Esophagus muscularis mucosa (tissue), 4 donors: ENCODE measurements around the gene C5orf15. TPM values are rescaled to one million over a fixed set of nuclear protein-coding genes. Genes with fewer than 3 reads are reported as not detected.

Experiments
- DNase-seq: peaks from one replicate; pipeline ENCODE4 v3.0.0-alpha.2; 2017; ENCODE audit errors: extremely low spot score
- H3K27ac ChIP-seq, 4 donors: fragments of 200-600 bp; sonication (generic); replicated peaks in 1 of 4; 1 replicate in 3 of 4; 2 replicates in 1 of 4; pipeline ENCODE4 v1.5.1; 2016 to 2019; ENCODE audit warnings: mild to moderate bottlenecking in 1 of 4
- H3K27me3 ChIP-seq, 4 donors: fragments of 200-600 bp; sonication (generic); one replicate each; pipeline versions ENCODE4 v1.5.1 to v1.6.0; 2016 to 2019
- H3K36me3 ChIP-seq, 4 donors: fragments of 200-600 bp; sonication (generic); one replicate each; pipeline ENCODE4 v1.5.1; 2016 to 2019
- H3K4me1 ChIP-seq, 4 donors: fragments of 200-600 bp; sonication (generic); one replicate each; pipeline ENCODE4 v1.5.1; 2016 to 2019
- H3K4me3 ChIP-seq, 4 donors: fragments of 200-600 bp; sonication (generic); 1 replicate in 2 of 4; 2 replicates in 2 of 4; pipeline ENCODE4 v1.5.1; 2016 to 2019; ENCODE audit warnings: mild to moderate bottlenecking in 4 of 4, moderate library complexity in 1 of 4
- H3K9me3 ChIP-seq, 4 donors: fragments of 200-600 bp; sonication (generic); 1 replicate in 3 of 4; 2 replicates in 1 of 4; pipeline ENCODE4 v1.5.1; 2016 to 2019
- CTCF ChIP-seq, 3 experiments: fragments of 200-600 bp in 2 of 3; fragments of 450-650 bp in 1 of 3; sonication (generic) in 2 of 3; IDR thresholded peaks; one replicate each; pipeline ENCODE4 v1.5.1; 2017 to 2019; ENCODE audit warnings: antibody characterized with exemption in 3 of 3, mild to moderate bottlenecking in 2 of 3, moderate library complexity in 1 of 3
- EP300 ChIP-seq: sonication (generic); formaldehyde crosslinking; IDR thresholded peaks from one replicate; pipeline ENCODE4 v1.6.1; 2017; ENCODE audit warnings: antibody characterized with exemption
- POLR2A ChIP-seq: fragments of 450-650 bp; IDR thresholded peaks from one replicate; pipeline ENCODE4 v1.6.1; 2017; ENCODE audit warnings: antibody characterized with exemption, moderate library complexity, mild to moderate bottlenecking, low read depth
- POLR2AphosphoS5 ChIP-seq, 2 donors: sonication (generic); formaldehyde crosslinking; IDR thresholded peaks; one replicate each; pipeline ENCODE4 v1.6.1; 2017; ENCODE audit warnings: antibody characterized with exemption in 2 of 2
- WGBS: methylation state at CpG from one replicate; pipeline ENCODE4 v1.1.5; 2018; 5-methylcytosine and 5-hydroxymethylcytosine counted together
- intact Hi-C: fragments of 100-400 bp; cut with DNase I; formaldehyde crosslinking; loops from one replicate; pipeline ENCODE4 v1.15.1; 2023
- total RNA-seq, 4 donors: library from RNA; depleted of rRNA; stranded (reverse); fragments of >200 nt; gene quantifications; one replicate each; pipeline versions ENCODE4 v1.1.0 to v1.2.1, GENCODE V29; 2016

Gene C5orf15
- total RNA-seq, 4 donors from 2014 or later = 20.3 to 26.1 (median 22.2) TPM

- H3K36me3 ChIP-seq = peaks cover 12 to 21% (median 16%) of the 10 kb centered on the region in 4 donors
- 80% methylated on average over 6 of the region's 6 CpGs for WGBS
- H3K27ac ChIP-seq = peak overlapping the region; percentile 11 to 69 (median 51)
- intact Hi-C loops = no loop called here
- no peaks in the 10 kb centered on the region for H3K27me3 ChIP-seq
- H3K4me3 ChIP-seq = peak overlapping the region in 1 of 4 donors; percentile 1
- H3K9me3 ChIP-seq = no peaks in the 10 kb centered on the region
- DNase-seq = no peak
- peaks cover 70 to 91% (median 86%) of the 10 kb centered on the region in 4 donors for H3K4me1 ChIP-seq
- TF ChIP-seq CTCF (IDR thresholded peaks at IDR 0.05) (no peak), EP300 (no peak), POLR2AphosphoS5 (IDR thresholded peaks at IDR 0.05) (no peak), POLR2A (no peak)
Observed at GRCh38 chr5:133994990-133995333, 26.5 kb upstream of the C5orf15 start.

GRCh38 chr5:133994297-133994989, 26.0 kb upstream of the C5orf15 start:
- peaks cover 65 to 86% (median 81%) of the 10 kb centered on the region in 4 donors for H3K4me1 ChIP-seq
- H3K27me3 ChIP-seq = no peaks in the 10 kb centered on the region
- H3K9me3 ChIP-seq = no peaks in the 10 kb centered on the region
- WGBS = 55% methylated on average over 8 of the region's 9 CpGs
- intact Hi-C loops = no loop called here
- TF ChIP-seq CTCF (IDR thresholded peaks at IDR 0.05) (no peak), POLR2A (no peak), POLR2AphosphoS5 (IDR thresholded peaks at IDR 0.05) (no peak), EP300 (no peak)
- peak overlapping the region; percentile 11 to 69 (median 51) for H3K27ac ChIP-seq
- DNase-seq = no peak
- no peak overlapping the region for H3K4me3 ChIP-seq
- H3K36me3 ChIP-seq = peaks cover 17 to 26% (median 21%) of the 10 kb centered on the region in 4 donors

- Histone ChIP-seq H3K36me3 (peaks cover 28 to 37% (median 32%) of the 10 kb centered on the region in 4 donors), H3K27ac (peak overlapping the region; percentile 10 to 69 (median 61)), H3K9me3 (no peaks in the 10 kb centered on the region), H3K4me1 (peaks cover 54 to 75% (median 70%) of the 10 kb centered on the region in 4 donors), H3K4me3 (no peak overlapping the region), H3K27me3 (no peaks in the 10 kb centered on the region)
- no peak for TF ChIP-seq POLR2AphosphoS5 (IDR thresholded peaks at IDR 0.05)
- TF ChIP-seq POLR2A = no peak
- TF ChIP-seq CTCF (IDR thresholded peaks at IDR 0.05) = no peak
- no peak for TF ChIP-seq EP300
- 34% methylated on average over 2 of the region's 2 CpGs for WGBS
- intact Hi-C loops = no loop called here
- DNase-seq = no peak
Observed at GRCh38 chr5:133993185-133993936, 24.9 kb upstream of the C5orf15 start.

GRCh38 chr5:133992429-133993155, 24.2 kb upstream of the C5orf15 start:
- peak overlapping the region; percentile 10 to 69 (median 61) for H3K27ac ChIP-seq
- intact Hi-C loops = no loop called here
- DNase-seq = no peak
- no peaks in the 10 kb centered on the region for H3K9me3 ChIP-seq
- peaks cover 54 to 67% (median 63%) of the 10 kb centered on the region in 4 donors for H3K4me1 ChIP-seq
- no peak overlapping the region for H3K4me3 ChIP-seq
- WGBS = 40% methylated on average over 8 of the region's 8 CpGs
- no peaks in the 10 kb centered on the region for H3K27me3 ChIP-seq
- TF ChIP-seq POLR2AphosphoS5 (IDR thresholded peaks at IDR 0.05) = peak in 1 of 2 donors; percentile 31
- TF ChIP-seq EP300 = no peak
- H3K36me3 ChIP-seq = peaks cover 31 to 44% (median 40%) of the 10 kb centered on the region in 4 donors
